H1 (cell line): Measurements from ENCODE around the gene RPS6KC1. TPM values are rescaled to one million over a fixed set of nuclear protein-coding genes. Genes with fewer than 3 reads are reported as not detected.

Experiments
- CHD1 ChIP-seq: IDR thresholded peaks from 2 replicates; pipeline ENCODE4 v1.6.1; 2012; ENCODE audit warnings: low read depth, low read length, improper control_type of control experiment
- GABPA ChIP-seq: IDR thresholded peaks from 2 replicates; pipeline ENCODE4 v1.6.1; 2011; ENCODE audit warnings: mild to moderate bottlenecking, low read length, moderate library complexity, borderline replicate concordance; ENCODE audit not compliant: insufficient read depth
- SIRT6 ChIP-seq: IDR thresholded peaks from one replicate; pipeline ENCODE4 v1.7.1; 2012; ENCODE audit warnings: low read length, inconsistent platforms
- polyA plus RNA-seq, 7 experiments: library from polyadenylated mRNA; depleted of rRNA in 3 of 7; stranded (reverse) in 5 of 7; unstranded in 2 of 7; fragments of >200 nt in 5 of 7; fragments of 200-250 nt in 2 of 7; gene quantifications; 1 replicate in 5 of 7; 2 replicates in 1 of 7; 4 replicates in 1 of 7; pipeline versions ENCODE4 v1.2.1 to v1.2.3, GENCODE V29; 2011 to 2013; ENCODE audit warnings: missing spikeins in 2 of 7, mixed read lengths in 2 of 7
- total RNA-seq: library from RNA; stranded (reverse); fragmentation: NEBNext Ultra II Directional; extraction: Animal tissue kit (Norgen Biotek cat#: 25700); gene quantifications from 2 replicates; pipeline ENCODE4 v1.2.1, GENCODE V29; 2021

The RPS6KC1 gene
- total and polyA plus RNA-seq, 2 of the 8 experiments (the other 6 are each of a cell fraction or from before 2014, with no cell fraction given): 4.9 to 17.6 TPM

- TF ChIP-seq SIRT6 (no peak), CHD1 (no peak), GABPA (no peak)
Observed at GRCh38 chr1:213264531-213264930, 213.5 kb downstream of the RPS6KC1 start (continued).
